GM12878 (cell line): Measurements from ENCODE around the gene SCRG1. TPM values are rescaled to one million over a fixed set of nuclear protein-coding genes. Genes with fewer than 3 reads are reported as not detected.

Experiments
- E2F8 ChIP-seq: fragments of 450-650 bp; IDR thresholded peaks from 2 replicates; pipeline ENCODE4 v1.6.1; 2018; ENCODE audit warnings: mild to moderate bottlenecking, low read depth, moderate library complexity; ENCODE audit not compliant: partially characterized antibody
- NKRF ChIP-seq: fragments of 450-650 bp; conservative IDR thresholded peaks from 2 replicates; pipeline ENCODE4 v1.6.1; 2017; ENCODE audit warnings: mild to moderate bottlenecking, moderate library complexity
- NR2C1 ChIP-seq: fragments of 450-650 bp; IDR thresholded peaks from 2 replicates; pipeline ENCODE4 v1.6.1; 2017; ENCODE audit warnings: antibody characterized with exemption, mild to moderate bottlenecking, moderate library complexity
- SMAD5 ChIP-seq: IDR thresholded peaks from 2 replicates; pipeline ENCODE4 v1.6.1; 2016; ENCODE audit warnings: antibody characterized with exemption, low read depth
- YY1 ChIP-seq: IDR thresholded peaks from 2 replicates; pipeline ENCODE4 v1.6.1; 2011; ENCODE audit warnings: low read depth, mild to moderate bottlenecking, low read length
- ZNF687 ChIP-seq: fragments of 450-650 bp; IDR thresholded peaks from 2 replicates; pipeline ENCODE4 v1.6.1; 2017; ENCODE audit warnings: mild to moderate bottlenecking, moderate library complexity
- polyA plus RNA-seq, 11 experiments: library from polyadenylated mRNA; depleted of rRNA in 4 of 11; unstranded in 6 of 11; stranded (reverse) in 5 of 11; fragments of >200 nt; fragmentation: Nextera tagmentation in 4 of 11; fragmentation: Illumina TruSeq in 1 of 11; extraction: Ambion mirVana in 4 of 11; extraction: Trizol in 1 of 11; gene quantifications; 1 replicate in 1 of 11; 2 replicates in 10 of 11; pipeline versions ENCODE4 v1.2.1 to v1.2.3, GENCODE V29; 2011 to 2016; ENCODE audit warnings: inconsistent platforms in 2 of 11, missing spikeins in 2 of 11, low read depth in 1 of 11
- total RNA-seq, 4 experiments: library from RNA; depleted of rRNA in 3 of 4; stranded (reverse); fragments of >200 nt in 3 of 4; fragmentation: Illumina TruSeq in 1 of 4; extraction: Trizol in 1 of 4; gene quantifications; 2 replicates each; pipeline versions ENCODE4 v1.2.1 to v1.2.3, GENCODE V29; 2013 to 2021

Gene SCRG1
- total and polyA plus RNA-seq, 10 of the 15 experiments (the other 5 are each of a cell fraction or from before 2014, with no cell fraction given), result 0.02 to 0.58 (median 0.54) TPM; not detected in 7

GRCh38 chr4:173370130-173370476 lies 28.8 kb downstream of the SCRG1 start (continued):
- TF ChIP-seq E2F8 (no peak), SMAD5 (0 out of 2 replicates have a peak, but pooled peaks have one; percentile 13), YY1 (no peak), NR2C1 (no peak), ZNF687 (0 out of 2 replicates have a peak, but pooled peaks have one; percentile 29), NKRF (0 out of 2 replicates have a peak, but pooled peaks have one; percentile 9)
